ENCODE results near the gene NIBAN1.

NIBAN1 gene

GRCh38 chr1:184970691-184971161, 3.6 kb downstream of the NIBAN1 start:
- no peaks in the 10 kb centered on the region for H3K9me3 ChIP-seq (ENCODE audit: severe bottlenecking)
- H3K4me3 ChIP-seq (ENCODE audit: low read depth, low read length), result no peak overlapping the region
- peaks cover 23% of the 10 kb centered on the region for H3K27me3 ChIP-seq (ENCODE audit: insufficient read depth, low read depth, severe bottlenecking)
- H3K36me3 ChIP-seq, result no peaks in the 10 kb centered on the region
- TF ChIP-seq CTCF (IDR thresholded peaks at IDR 0.05; ENCODE audit: low read depth, low read length), result no peak
- no peak overlapping the region for H3K27ac ChIP-seq
- no peak for DNase-seq

- no peak for TF ChIP-seq CTCF (IDR thresholded peaks at IDR 0.05; ENCODE audit: low read depth, low read length)
- H3K27me3 ChIP-seq (ENCODE audit: insufficient read depth, low read depth, severe bottlenecking), result no peaks in the 10 kb centered on the region
- no peak for DNase-seq
- H3K27ac ChIP-seq, result no peak overlapping the region
- H3K9me3 ChIP-seq (ENCODE audit: severe bottlenecking), result no peaks in the 10 kb centered on the region
- H3K36me3 ChIP-seq, result no peaks in the 10 kb centered on the region
- H3K4me3 ChIP-seq (ENCODE audit: low read depth, low read length), result no peak overlapping the region
These were observed 7.3 kb downstream of the NIBAN1 start for GRCh38 chr1:184966989-184967388.

- no peak overlapping the region for H3K27ac ChIP-seq
- no peak overlapping the region for H3K4me3 ChIP-seq (ENCODE audit: low read depth, low read length)
- H3K27me3 ChIP-seq (ENCODE audit: insufficient read depth, low read depth, severe bottlenecking), result no peaks in the 10 kb centered on the region
- DNase-seq, result no peak
- no peaks in the 10 kb centered on the region for H3K9me3 ChIP-seq (ENCODE audit: severe bottlenecking)
- no peak for TF ChIP-seq CTCF (IDR thresholded peaks at IDR 0.05; ENCODE audit: low read depth, low read length)
- no peaks in the 10 kb centered on the region for H3K36me3 ChIP-seq
These were observed 8.1 kb downstream of the NIBAN1 start for GRCh38 chr1:184965944-184966860.

- Histone ChIP-seq H3K9me3 (ENCODE audit: severe bottlenecking) (no peaks in the 10 kb centered on the region), H3K36me3 (no peaks in the 10 kb centered on the region), H3K27ac (no peak overlapping the region), H3K4me3 (ENCODE audit: low read depth, low read length) (no peak overlapping the region), H3K27me3 (ENCODE audit: insufficient read depth, low read depth, severe bottlenecking) (no peaks in the 10 kb centered on the region)
- TF ChIP-seq CTCF (IDR thresholded peaks at IDR 0.05; ENCODE audit: low read depth, low read length), result no peak
- DNase-seq, result no peak
These were observed 8.9 kb downstream of the NIBAN1 start for GRCh38 chr1:184965439-184965838.

- no peaks in the 10 kb centered on the region for H3K9me3 ChIP-seq (ENCODE audit: severe bottlenecking)
- H3K27me3 ChIP-seq (ENCODE audit: insufficient read depth, low read depth, severe bottlenecking), result no peaks in the 10 kb centered on the region
- DNase-seq, result no peak
- no peak for TF ChIP-seq CTCF (IDR thresholded peaks at IDR 0.05; ENCODE audit: low read depth, low read length)
- no peak overlapping the region for H3K27ac ChIP-seq
- H3K36me3 ChIP-seq, result no peaks in the 10 kb centered on the region
- H3K4me3 ChIP-seq (ENCODE audit: low read depth, low read length), result no peak overlapping the region
These were observed 14.7 kb downstream of the NIBAN1 start for GRCh38 chr1:184959626-184960025.

Measured in WERI-Rb-1 (cell line).